Measurements from ENCODE around the gene HNRNPAB. TPM values are rescaled to one million over a fixed set of nuclear protein-coding genes. Genes with fewer than 3 reads are reported as not detected.

HNRNPAB gene
- total RNA-seq, result 100 to 1,000 TPM; 313 to 316 TPM

DNA sequence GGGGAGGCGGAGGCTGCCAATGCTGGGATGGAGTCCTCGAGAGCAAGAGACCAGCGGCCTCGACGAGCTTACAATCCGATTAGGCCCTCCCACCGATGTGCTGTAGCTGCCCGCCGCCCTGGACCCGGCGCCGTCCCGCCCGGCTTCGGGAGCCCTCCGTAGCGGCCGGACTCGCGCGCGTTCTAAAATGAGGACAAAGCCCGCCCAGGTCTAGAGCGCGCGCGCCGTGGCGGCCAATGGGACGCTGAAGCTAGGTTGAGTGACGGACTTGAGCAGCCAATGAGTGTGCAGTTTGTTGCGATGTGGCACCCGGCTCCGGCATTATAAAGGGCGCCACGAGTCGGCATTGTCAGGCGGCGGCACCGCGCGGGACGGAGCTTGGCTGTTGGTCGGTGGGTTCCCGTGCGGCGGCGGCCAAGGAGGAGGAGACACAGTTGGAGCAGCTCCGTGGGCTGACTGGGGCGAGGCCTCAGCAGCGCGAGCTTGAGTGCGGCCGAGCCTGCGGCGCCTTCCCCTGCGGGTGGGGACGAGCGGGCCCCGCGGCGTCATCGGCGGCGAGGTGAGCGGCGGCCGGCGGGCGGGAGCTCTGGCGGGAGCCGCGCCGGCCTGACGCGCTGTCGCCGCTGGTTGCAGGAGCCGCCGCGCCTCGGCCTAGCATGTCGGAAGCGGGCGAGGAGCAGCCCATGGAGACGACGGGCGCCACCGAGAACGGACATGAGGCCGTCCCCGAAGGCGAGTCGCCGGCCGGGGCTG, at the start of gene HNRNPAB:
TSS of gene HNRNPAB (plus strand) at position 352 of the 753 bp plus-strand sequence. CDS start at position 657, 305 bp downstream.
- Mint-ChIP-seq H3K36me3 (peaks cover 38% of the 10 kb centered on the region), H3K4me3 (peak within 1 kb of the TSS; percentile 95), H3K4me1 (ENCODE audit: low read depth) (peaks cover 32% of the 10 kb centered on the region), H3K27me3 (peaks cover 3% of the 10 kb centered on the region), H3K9me3 (peaks cover 2% of the 10 kb centered on the region), H3K27ac (peak within 1 kb of the TSS; percentile 99)
- CTCF ChIA-PET, result interaction anchor here (0.9 to 1.1 kb wide), 3 partner anchors 26 to 129 kb away, joined by 4 to 5 read pairs (median 4); no protein-coding TSS in a partner anchor
- POLR2A ChIA-PET, result interaction anchor here (0.6 to 1.5 kb wide), 16 partner anchors 9 to 1419 kb away, joined by 3 to 23 read pairs (median 4); partner anchors contain the start of genes HNRNPH1, LMAN2, NHP2 and PHYKPL
- peak; percentile 96 for DNase-seq
- intact Hi-C loops (cut with micrococcal nuclease), result loop anchor here (2.0 to 10.0 kb wide), 3 partner anchors 28 to 420 kb away; partner anchors contain the start of genes CLK4, NHP2 and PHYKPL

DNA sequence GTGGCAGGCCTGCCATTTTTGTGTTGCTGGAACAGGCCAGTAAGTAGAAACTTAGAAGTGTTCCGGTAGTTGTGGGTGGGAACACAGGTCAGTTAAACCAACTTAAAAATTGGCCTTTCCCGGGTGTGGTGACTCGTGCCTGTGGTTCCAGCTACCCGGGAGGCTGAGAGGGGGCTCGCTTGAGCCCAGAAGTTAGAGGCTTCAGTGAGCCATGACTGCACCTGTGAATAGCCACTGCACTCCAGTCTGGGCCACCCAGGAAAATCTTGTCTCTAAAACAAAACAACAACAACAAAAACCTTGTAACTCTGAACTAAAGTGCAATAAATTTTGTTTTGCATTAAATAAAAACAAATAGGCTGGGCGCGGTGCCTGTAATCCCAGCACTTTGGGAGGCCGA, 49.3 kb upstream of the HNRNPAB start:
- no peak overlapping the region for H3K4me3 Mint-ChIP-seq
- H3K36me3 Mint-ChIP-seq, result peaks cover 17% of the 10 kb centered on the region
- ChIA-PET POLR2A (no interaction called here), CTCF (interaction anchor here (1.0 to 3.9 kb wide), 2 partner anchors 11 to 79 kb away, joined by 4 to 31 read pairs; no protein-coding TSS in a partner anchor)
- H3K4me1 Mint-ChIP-seq (ENCODE audit: low read depth), result peaks cover 37% of the 10 kb centered on the region
- no peaks in the 10 kb centered on the region for H3K27me3 Mint-ChIP-seq
- no peaks in the 10 kb centered on the region for H3K9me3 Mint-ChIP-seq
- no peak overlapping the region for H3K27ac Mint-ChIP-seq
- no peak for DNase-seq
- intact Hi-C loops (cut with micrococcal nuclease), result no loop called here

- Mint-ChIP-seq H3K27me3 (peaks cover 11% of the 10 kb centered on the region), H3K36me3 (no peaks in the 10 kb centered on the region), H3K4me1 (ENCODE audit: low read depth) (peaks cover 5% of the 10 kb centered on the region), H3K27ac (no peak overlapping the region), H3K4me3 (no peak overlapping the region), H3K9me3 (no peaks in the 10 kb centered on the region)
- intact Hi-C loops (cut with micrococcal nuclease), result loop anchor here (5.0 kb wide), 1 partner anchor 38 kb away; no protein-coding TSS in a partner anchor
- DNase-seq, result no peak
- CTCF ChIA-PET, result no interaction called here
- POLR2A ChIA-PET, result no interaction called here
These were observed 44.2 kb upstream of the HNRNPAB start for GRCh38 chr5:178160176-178160575.

GRCh38 chr5:178162481-178162880, 41.9 kb upstream of the HNRNPAB start:
- no peak overlapping the region for H3K4me3 Mint-ChIP-seq
- DNase-seq, result no peak
- ChIA-PET POLR2A (no interaction called here), CTCF (interaction anchor here (0.7 to 4.0 kb wide), 6 partner anchors 10 to 101 kb away, joined by 3 to 73 read pairs (median 4); no protein-coding TSS in a partner anchor)
- peaks cover 5% of the 10 kb centered on the region for H3K4me1 Mint-ChIP-seq (ENCODE audit: low read depth)
- no peaks in the 10 kb centered on the region for H3K9me3 Mint-ChIP-seq
- no peaks in the 10 kb centered on the region for H3K36me3 Mint-ChIP-seq
- intact Hi-C loops (cut with micrococcal nuclease), result loop anchor here (5.0 kb wide), 1 partner anchor 40 kb away; no protein-coding TSS in a partner anchor
- H3K27ac Mint-ChIP-seq, result no peak overlapping the region
- H3K27me3 Mint-ChIP-seq, result peaks cover 11% of the 10 kb centered on the region

- POLR2A ChIA-PET, result no interaction called here
- intact Hi-C loops (cut with micrococcal nuclease), result loop anchor here (1.0 to 5.0 kb wide), 3 partner anchors 18 to 88 kb away; no protein-coding TSS in a partner anchor
- Mint-ChIP-seq H3K36me3 (no peaks in the 10 kb centered on the region), H3K27me3 (peaks cover 11% of the 10 kb centered on the region), H3K9me3 (no peaks in the 10 kb centered on the region), H3K27ac (no peak overlapping the region), H3K4me3 (peak overlapping the region; percentile 23), H3K4me1 (ENCODE audit: low read depth) (peaks cover 5% of the 10 kb centered on the region)
- CTCF ChIA-PET, result interaction anchor here (0.8 to 4.0 kb wide), 4 partner anchors 11 to 89 kb away, joined by 3 to 73 read pairs (median 3); partner anchors contain the start of gene NHP2
- peak; percentile 94 for DNase-seq
These were observed 40.3 kb upstream of the HNRNPAB start for GRCh38 chr5:178163772-178164735.

- no peaks in the 10 kb centered on the region for H3K36me3 Mint-ChIP-seq
- peaks cover 5% of the 10 kb centered on the region for H3K4me1 Mint-ChIP-seq (ENCODE audit: low read depth)
- intact Hi-C loops (cut with micrococcal nuclease), result no loop called here
- CTCF ChIA-PET, result interaction anchor here (4.0 kb wide), 1 partner anchor 90 kb away, joined by 41 read pairs; no protein-coding TSS in a partner anchor
- no peak overlapping the region for H3K4me3 Mint-ChIP-seq
- no peak for DNase-seq
- H3K27me3 Mint-ChIP-seq, result peaks cover 11% of the 10 kb centered on the region
- POLR2A ChIA-PET, result no interaction called here
- no peaks in the 10 kb centered on the region for H3K9me3 Mint-ChIP-seq
- no peak overlapping the region for H3K27ac Mint-ChIP-seq
These were observed 38.8 kb upstream of the HNRNPAB start for GRCh38 chr5:178165581-178165980.

DNA sequence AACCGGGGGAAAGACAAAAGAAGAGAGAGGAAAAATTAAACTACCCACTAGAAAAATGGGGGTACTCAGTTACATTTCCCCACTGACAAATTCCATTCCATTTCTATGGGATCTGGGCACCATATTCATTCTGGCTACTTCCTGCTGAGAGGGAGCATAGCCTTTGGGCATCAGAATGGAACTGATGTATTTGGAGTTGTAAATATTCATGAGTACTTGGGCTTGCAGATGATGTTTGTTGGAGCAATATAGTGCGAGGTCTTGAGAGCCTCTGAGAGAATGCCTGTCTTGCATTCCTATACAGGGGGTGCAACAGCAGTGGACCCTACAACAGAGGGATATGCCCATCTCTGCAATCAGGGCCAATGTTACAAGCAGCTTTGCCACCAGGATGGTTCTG, 33.9 kb upstream of the HNRNPAB start:
- Mint-ChIP-seq H3K27me3 (no peaks in the 10 kb centered on the region), H3K4me3 (no peak overlapping the region), H3K4me1 (ENCODE audit: low read depth) (no peaks in the 10 kb centered on the region), H3K27ac (no peak overlapping the region), H3K9me3 (no peaks in the 10 kb centered on the region), H3K36me3 (no peaks in the 10 kb centered on the region)
- ChIA-PET POLR2A (no interaction called here), CTCF (no interaction called here)
- intact Hi-C loops (cut with micrococcal nuclease), result no loop called here
- no peak for DNase-seq

- peaks cover 4% of the 10 kb centered on the region for H3K27me3 Mint-ChIP-seq
- H3K4me3 Mint-ChIP-seq, result no peak overlapping the region
- POLR2A ChIA-PET, result no interaction called here
- H3K9me3 Mint-ChIP-seq, result no peaks in the 10 kb centered on the region
- CTCF ChIA-PET, result interaction anchor here (1.5 kb wide), 1 partner anchor 98 kb away, joined by 3 read pairs; no protein-coding TSS in a partner anchor
- DNase-seq, result no peak
- H3K36me3 Mint-ChIP-seq, result no peaks in the 10 kb centered on the region
- intact Hi-C loops (cut with micrococcal nuclease), result no loop called here
- H3K4me1 Mint-ChIP-seq (ENCODE audit: low read depth), result no peaks in the 10 kb centered on the region
- no peak overlapping the region for H3K27ac Mint-ChIP-seq
These were observed 29.9 kb upstream of the HNRNPAB start for GRCh38 chr5:178174456-178174855.

- ChIA-PET POLR2A (no interaction called here), CTCF (no interaction called here)
- no peak overlapping the region for H3K4me3 Mint-ChIP-seq
- DNase-seq, result no peak
- intact Hi-C loops (cut with micrococcal nuclease), result no loop called here
- H3K4me1 Mint-ChIP-seq (ENCODE audit: low read depth), result no peaks in the 10 kb centered on the region
- H3K9me3 Mint-ChIP-seq, result no peaks in the 10 kb centered on the region
- H3K27ac Mint-ChIP-seq, result no peak overlapping the region
- H3K36me3 Mint-ChIP-seq, result no peaks in the 10 kb centered on the region
- peaks cover 4% of the 10 kb centered on the region for H3K27me3 Mint-ChIP-seq
These were observed 27.5 kb upstream of the HNRNPAB start for GRCh38 chr5:178176791-178177190.

DNA sequence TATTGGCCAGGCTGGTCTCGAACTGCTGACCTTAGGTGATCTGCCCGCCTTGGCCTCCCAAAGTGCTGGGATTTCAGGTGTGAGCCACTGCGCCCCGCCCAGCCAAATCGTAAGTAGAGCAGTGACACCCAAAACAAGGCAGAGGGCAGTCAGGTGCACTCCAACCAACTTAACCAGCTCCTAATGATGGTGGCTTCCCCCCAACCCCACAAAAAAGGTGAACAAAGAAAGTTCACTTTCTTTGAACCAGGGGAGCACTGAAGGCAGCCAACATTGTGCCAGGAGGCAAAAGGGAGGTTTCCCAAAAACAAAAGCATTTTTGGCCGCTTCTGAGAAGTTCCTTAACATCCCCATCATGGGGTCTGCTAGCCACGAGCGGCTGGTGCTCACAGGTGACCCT, 26.8 kb upstream of the HNRNPAB start:
- POLR2A ChIA-PET, result no interaction called here
- peaks cover 4% of the 10 kb centered on the region for H3K27me3 Mint-ChIP-seq
- CTCF ChIA-PET, result no interaction called here

DNA sequence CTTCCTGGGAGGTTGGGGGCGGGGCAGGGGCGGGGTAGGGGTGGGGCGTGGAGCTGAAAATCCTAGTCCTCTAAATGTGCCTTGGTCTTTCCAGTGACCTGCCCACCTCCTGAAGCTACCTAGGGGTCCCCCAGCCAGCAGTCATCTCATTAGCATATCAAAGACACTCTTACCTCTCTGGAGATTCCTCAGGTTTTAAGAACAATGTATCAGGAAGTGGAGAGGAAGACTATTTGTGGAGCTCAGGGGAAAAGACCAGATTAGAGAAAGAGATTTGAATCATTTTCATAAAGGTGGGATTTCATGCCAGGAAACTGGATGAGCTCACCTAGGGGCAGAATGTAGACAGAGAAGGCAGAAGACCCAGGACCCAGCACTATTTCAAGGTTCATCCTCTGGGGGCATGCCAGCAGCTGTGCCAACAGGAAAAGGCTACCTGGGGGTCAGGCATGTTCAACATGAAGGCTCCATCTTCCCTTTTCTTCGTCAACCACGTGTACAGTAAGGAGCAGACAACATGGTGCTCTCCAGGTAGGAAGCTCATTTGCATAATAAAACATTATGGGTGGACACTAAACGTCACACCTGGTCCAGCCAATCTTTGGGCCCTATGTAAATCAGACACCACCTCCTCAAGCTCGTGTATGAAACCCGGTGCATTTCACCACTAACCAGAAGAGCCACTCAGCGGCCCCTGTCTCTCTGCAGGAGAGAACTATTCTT, 24.0 kb upstream of the HNRNPAB start:
- POLR2A ChIA-PET, result no interaction called here
- Mint-ChIP-seq H3K4me1 (ENCODE audit: low read depth) (peaks cover 4% of the 10 kb centered on the region), H3K27me3 (peaks cover 4% of the 10 kb centered on the region), H3K9me3 (no peaks in the 10 kb centered on the region), H3K4me3 (no peak overlapping the region), H3K36me3 (no peaks in the 10 kb centered on the region), H3K27ac (no peak overlapping the region)
- DNase-seq, result no peak
- CTCF ChIA-PET, result no interaction called here
- intact Hi-C loops (cut with micrococcal nuclease), result no loop called here

More for the DNA sequence above, 26.8 kb upstream of the HNRNPAB start:
- no peaks in the 10 kb centered on the region for H3K36me3 Mint-ChIP-seq
- no peak overlapping the region for H3K27ac Mint-ChIP-seq
- H3K9me3 Mint-ChIP-seq, result no peaks in the 10 kb centered on the region
- H3K4me3 Mint-ChIP-seq, result no peak overlapping the region
- DNase-seq, result no peak
- intact Hi-C loops (cut with micrococcal nuclease), result no loop called here
- H3K4me1 Mint-ChIP-seq (ENCODE audit: low read depth), result peaks cover 4% of the 10 kb centered on the region

All from activated CD4-positive, alpha-beta memory T cell treated with anti-CD3 and anti-CD28 coated beads for 36 hours (primary cell).